Left ventricle myocardium superior (tissue), 1 donor: ENCODE data around the gene DNMBP. TPM values are rescaled to one million over a fixed set of nuclear protein-coding genes. Genes with fewer than 3 reads are reported as not detected.
A peak's percentile ranks its signal among the peaks of the same experiment; 100 is the strongest.
"Not testable (repeated sequence)": the region's sequence is repeated elsewhere in the genome, so short reads cannot be mapped to it uniquely, and the experiment has no call there.

Source experiments
- ATAC-seq: fragments of 200-7000 bp; cut with Tn5 transposase; one replicate; pipeline ENCODE4 v1.9.1; 2020; ENCODE audit warnings: mild to moderate bottlenecking, moderate library complexity
- DNase-seq: peaks from one replicate; pipeline ENCODE4 v3.0.0-alpha.2; 2020
- intact Hi-C: fragments of 100-400 bp; cut with micrococcal nuclease; formaldehyde crosslinking; loops from one replicate; pipeline ENCODE4 v1.11.0; 2022
- total RNA-seq: library from RNA; stranded (reverse); fragmentation: NEBNext Ultra II Directional; extraction: Animal tissue kit (Norgen Biotek cat#: 25700); gene quantifications from one replicate; pipeline ENCODE4 v1.2.1, GENCODE V29; 2021
- donor health status: DM: no; HTN: yes; CAD: no; lungs with severe emphysema.

DNMBP gene
- total RNA-seq, 1 donor from 2014 or later, result 5.5 TPM

GRCh38 chr10:99888622-99889021 lies 121.1 kb downstream of the DNMBP start:
- no peak for ATAC-seq
- intact Hi-C loops, result no loop called here
- no peak for DNase-seq

- ATAC-seq (no peak), DNase-seq (no peak)
- intact Hi-C loops, result no loop called here
Observed at GRCh38 chr10:99883523-99883922, 126.2 kb downstream of the DNMBP start.

- ATAC-seq (no peak), DNase-seq (no peak)
- intact Hi-C loops, result no loop called here
Observed at GRCh38 chr10:99881371-99881770, 128.4 kb downstream of the DNMBP start.

- intact Hi-C loops, result no loop called here
- peak; percentile 70 for ATAC-seq
- DNase-seq, result peak; percentile 53
Observed at GRCh38 chr10:99880080-99880835, 129.5 kb downstream of the DNMBP start.

- intact Hi-C loops, result no loop called here
- DNase-seq, result no peak
- ATAC-seq, result no peak
Observed at GRCh38 chr10:99875473-99875872, 134.3 kb downstream of the DNMBP start.

GRCh38 chr10:99874341-99875085 lies 135.2 kb downstream of the DNMBP start:
- intact Hi-C loops, result no loop called here
- ATAC-seq, result peak; percentile 91
- DNase-seq, result peak; percentile 46

GRCh38 chr10:99873846-99874245 lies 135.9 kb downstream of the DNMBP start:
- ATAC-seq, result peak; percentile 30
- intact Hi-C loops, result no loop called here
- DNase-seq, result no peak

- intact Hi-C loops, result no loop called here
- no peak for DNase-seq
- ATAC-seq, result peak; percentile 23
Observed at GRCh38 chr10:99872367-99873162, 137.2 kb downstream of the DNMBP start.

GRCh38 chr10:99870123-99870730 lies 139.5 kb downstream of the DNMBP start:
- no peak for ATAC-seq
- intact Hi-C loops, result no loop called here
- no peak for DNase-seq

- intact Hi-C loops, result no loop called here
- DNase-seq, result no peak
- ATAC-seq, result no peak
Observed at GRCh38 chr10:99869581-99870122, 140.1 kb downstream of the DNMBP start.

- ATAC-seq, intact Hi-C loops, DNase-seq: not testable (repeated sequence)
Observed at GRCh38 chr10:99867250-99867649, 142.5 kb downstream of the DNMBP start.

- intact Hi-C loops, ATAC-seq, DNase-seq: not testable (repeated sequence)
Observed at GRCh38 chr10:99863535-99864240, 146.1 kb downstream of the DNMBP start.

- no peak for ATAC-seq
- no peak for DNase-seq
- intact Hi-C loops, result no loop called here
Observed at GRCh38 chr10:99860466-99860865, 149.3 kb downstream of the DNMBP start.

GRCh38 chr10:99859585-99859984 lies 150.2 kb downstream of the DNMBP start:
- ATAC-seq (no peak), DNase-seq (no peak)
- intact Hi-C loops, result no loop called here

- ATAC-seq, result no peak
- intact Hi-C loops, result no loop called here
- DNase-seq, result no peak
Observed at GRCh38 chr10:99858849-99859248, 150.9 kb downstream of the DNMBP start.

- intact Hi-C loops, result no loop called here
- ATAC-seq, result no peak
Observed at GRCh38 chr10:99855479-99856071, 154.2 kb downstream of the DNMBP start.

GRCh38 chr10:99854860-99855259 lies 154.9 kb downstream of the DNMBP start:
- DNase-seq (no peak), ATAC-seq (peak; percentile 66)

More at GRCh38 chr10:99855479-99856071, 154.2 kb downstream of the DNMBP start:
- no peak for DNase-seq

GRCh38 chr10:99853655-99854054 lies 156.1 kb downstream of the DNMBP start:
- ATAC-seq (no peak), DNase-seq (no peak)
- intact Hi-C loops, result no loop called here

More at GRCh38 chr10:99854860-99855259, 154.9 kb downstream of the DNMBP start:
- intact Hi-C loops, result no loop called here
